GM20000 (cell line): ENCODE measurements around the gene LMBR1.
"Not testable (repeated sequence)": the region's sequence is repeated elsewhere in the genome, so short reads cannot be mapped to it uniquely, and the experiment has no call there.

Experiments used
- DNase-seq: peaks from one replicate; pipeline ENCODE4 v3.0.0; 2012; ENCODE audit warnings: low spot score
- TF ChIP-seq, protein P1 (sequence below): IDR thresholded peaks from 2 replicates; pipeline ENCODE4 v1.5.1; 2012; ENCODE audit warnings: mild to moderate bottlenecking, control low read depth; ENCODE audit errors: extremely low read depth, missing control alignments

Gene LMBR1

DNA sequence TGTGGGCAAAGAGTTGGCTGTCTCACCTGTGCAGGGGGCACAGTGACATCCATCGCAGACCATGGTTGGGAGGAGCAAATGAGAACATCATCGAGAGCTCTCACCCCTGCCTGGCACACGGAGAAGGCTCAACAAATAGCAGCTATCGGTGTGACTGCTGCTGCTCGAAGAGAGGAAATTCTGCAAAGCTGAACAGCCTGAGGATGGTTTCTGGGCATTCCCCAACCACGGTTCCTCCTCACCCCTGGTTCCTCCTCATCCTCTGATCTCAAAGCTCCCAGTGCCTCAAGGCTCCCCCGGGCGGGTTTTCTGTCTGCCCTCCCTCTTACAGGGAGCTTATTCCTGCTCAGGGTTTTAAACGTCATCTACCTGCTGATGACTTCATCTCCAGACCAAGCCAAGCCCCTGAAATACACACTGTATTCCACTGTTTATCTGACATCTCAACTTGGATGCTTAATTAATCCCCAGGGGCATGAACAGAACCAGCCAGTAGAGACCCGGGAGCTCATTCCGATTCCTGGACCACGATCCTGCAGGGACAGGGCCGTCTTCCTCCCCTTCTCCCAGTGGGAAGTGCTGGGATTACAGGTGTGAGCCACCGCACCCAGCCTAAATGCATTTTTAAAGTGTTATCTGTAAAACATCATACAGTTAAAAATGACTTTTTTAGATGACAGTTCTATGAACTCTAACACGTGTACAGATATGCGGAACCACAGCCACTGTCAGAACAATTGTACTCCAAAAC, 37.0 kb upstream of the LMBR1 start:
- TF ChIP-seq, protein P1, sequence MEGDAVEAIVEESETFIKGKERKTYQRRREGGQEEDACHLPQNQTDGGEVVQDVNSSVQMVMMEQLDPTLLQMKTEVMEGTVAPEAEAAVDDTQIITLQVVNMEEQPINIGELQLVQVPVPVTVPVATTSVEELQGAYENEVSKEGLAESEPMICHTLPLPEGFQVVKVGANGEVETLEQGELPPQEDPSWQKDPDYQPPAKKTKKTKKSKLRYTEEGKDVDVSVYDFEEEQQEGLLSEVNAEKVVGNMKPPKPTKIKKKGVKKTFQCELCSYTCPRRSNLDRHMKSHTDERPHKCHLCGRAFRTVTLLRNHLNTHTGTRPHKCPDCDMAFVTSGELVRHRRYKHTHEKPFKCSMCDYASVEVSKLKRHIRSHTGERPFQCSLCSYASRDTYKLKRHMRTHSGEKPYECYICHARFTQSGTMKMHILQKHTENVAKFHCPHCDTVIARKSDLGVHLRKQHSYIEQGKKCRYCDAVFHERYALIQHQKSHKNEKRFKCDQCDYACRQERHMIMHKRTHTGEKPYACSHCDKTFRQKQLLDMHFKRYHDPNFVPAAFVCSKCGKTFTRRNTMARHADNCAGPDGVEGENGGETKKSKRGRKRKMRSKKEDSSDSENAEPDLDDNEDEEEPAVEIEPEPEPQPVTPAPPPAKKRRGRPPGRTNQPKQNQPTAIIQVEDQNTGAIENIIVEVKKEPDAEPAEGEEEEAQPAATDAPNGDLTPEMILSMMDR: no peak
- no peak for DNase-seq

DNA sequence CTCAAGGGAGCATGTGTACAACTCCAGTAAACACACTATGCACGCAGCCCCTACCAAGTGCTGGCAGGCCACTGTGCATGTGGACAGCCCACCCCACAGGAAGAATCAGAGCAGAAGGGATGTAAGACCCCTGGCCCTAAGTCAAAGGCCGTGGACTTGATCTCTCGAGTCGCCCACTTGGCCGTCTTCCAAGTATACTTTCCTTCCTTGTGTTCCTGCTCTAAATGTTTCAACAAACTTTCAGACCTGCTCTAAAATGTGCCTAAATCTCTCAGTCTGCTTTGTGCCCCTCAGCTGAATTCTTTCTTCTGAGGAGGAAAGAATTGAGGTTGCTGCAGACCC, 35.4 kb upstream of the LMBR1 start:
- no peak for DNase-seq
- TF ChIP-seq, protein P1: no peak

DNA sequence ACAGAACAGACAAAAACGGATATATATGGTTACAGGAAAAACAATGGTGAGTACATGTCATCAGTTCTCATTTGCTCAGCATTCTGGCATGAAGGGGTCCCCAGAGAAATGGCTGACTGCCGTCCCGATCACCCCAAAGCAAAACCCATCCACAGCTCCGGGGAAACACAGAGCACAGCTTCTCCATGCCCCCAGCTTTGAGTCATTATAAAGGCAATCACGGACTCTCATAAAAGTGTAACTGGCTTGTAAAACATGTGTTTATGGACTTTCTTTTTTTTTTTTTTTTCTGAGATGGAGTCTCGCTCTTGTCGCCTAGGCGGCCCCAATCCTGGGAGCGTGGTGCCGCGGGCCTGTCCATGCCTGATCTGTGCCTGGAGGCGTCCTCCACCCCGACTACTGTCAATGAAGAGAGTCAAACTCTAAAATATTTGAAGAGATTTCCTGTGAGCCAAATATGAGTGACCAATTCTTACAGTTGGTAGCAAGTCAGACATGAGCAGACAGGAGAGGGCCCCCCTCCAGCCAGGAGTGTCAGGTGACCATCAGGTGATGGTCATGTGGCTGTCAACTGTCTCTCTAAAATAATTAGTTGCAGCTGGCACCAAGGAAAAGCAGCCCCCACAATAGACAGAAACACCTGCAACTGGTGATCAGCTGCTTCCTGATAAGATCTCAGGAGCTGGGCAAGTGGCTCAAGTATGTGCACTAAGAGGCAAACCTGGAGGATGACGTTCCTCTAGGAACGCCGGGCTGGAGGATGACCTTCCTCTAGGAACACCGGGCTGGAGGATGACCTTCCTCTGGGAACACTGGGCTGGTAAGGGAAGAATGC, 34.8 kb upstream of the LMBR1 start:
- no peak for DNase-seq
- TF ChIP-seq, protein P1: no peak

DNA sequence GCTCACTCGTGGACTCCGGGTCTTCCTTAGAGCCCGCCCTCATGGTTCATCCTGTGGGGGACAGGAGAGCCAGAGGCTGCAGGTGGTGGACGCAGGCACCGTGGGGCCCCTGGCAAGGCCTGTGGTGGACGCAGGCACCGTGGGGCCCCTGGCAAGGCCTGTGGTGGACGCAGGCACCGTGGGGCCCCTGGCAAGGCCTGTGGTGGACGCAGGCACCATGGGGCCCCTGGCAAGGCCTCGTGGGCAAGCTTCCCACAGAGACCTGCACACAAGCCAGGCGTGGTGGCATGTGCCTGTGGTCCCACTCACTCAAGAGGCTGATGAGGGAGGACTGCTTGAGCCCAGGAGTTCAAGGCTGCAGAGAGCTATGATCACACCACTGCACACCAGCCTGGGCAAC, 32.8 kb upstream of the LMBR1 start:
- DNase-seq: not testable (repeated sequence)

DNA sequence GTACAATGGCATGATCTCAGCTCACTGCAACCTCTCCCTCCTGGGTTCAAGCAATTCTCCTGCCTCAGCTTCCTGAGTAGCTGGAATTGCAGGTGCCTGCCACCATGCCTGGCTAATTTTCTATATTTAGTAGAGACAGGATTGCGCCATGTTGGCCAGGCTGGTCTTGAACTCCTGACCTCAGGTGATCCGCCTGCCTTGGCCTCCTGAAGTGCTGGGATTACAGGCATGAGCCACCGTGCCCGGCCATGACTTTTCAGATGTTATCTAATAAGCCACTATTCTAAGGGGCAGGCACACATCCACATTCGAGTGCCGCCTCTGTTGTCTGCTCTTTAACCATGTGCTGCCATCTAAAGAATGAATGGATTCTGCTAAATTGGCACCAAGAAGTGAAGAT, 29.3 kb upstream of the LMBR1 start:
- DNase-seq: not testable (repeated sequence)

DNA sequence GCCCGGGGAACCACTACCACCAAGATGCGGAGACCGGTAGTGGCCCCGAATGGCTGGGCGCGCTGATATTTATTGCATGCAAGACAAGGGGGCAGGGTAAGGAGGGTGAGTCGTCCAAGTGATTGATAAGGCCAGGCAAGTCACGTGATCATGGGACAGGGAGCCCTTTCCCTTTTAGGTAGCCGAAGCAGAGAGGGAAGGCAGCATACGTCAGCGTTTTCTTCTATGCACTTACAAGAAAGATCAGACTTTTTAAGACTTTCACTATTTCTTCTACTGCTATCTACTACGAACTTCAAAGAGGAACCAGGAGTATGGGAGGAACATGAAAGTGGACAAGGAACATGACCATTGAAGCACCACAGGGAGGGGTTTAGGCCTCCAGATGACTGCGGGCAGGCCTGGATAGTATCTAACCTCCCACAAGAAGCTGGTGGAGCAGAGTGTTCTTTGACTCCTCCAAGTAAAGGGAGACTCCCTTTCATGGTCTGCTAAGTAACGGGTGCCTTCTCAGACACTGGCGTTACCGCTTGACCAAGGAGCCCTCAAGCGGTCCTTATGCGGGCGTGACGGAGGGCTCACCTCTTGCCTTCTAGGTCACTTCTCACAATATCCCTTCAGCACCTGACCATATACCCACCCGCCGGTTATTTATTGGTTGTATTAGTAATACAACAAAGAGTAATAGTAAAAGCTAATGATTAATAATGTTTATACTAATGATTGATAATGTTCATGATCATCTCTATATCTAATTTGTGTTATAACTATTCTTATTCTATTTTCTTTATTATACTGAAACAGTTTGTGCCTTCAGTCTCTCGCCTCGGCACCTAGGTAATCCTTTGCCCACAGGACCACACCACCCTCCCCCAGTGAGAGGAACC, 27.7 kb upstream of the LMBR1 start:
- DNase-seq: not testable (repeated sequence)

DNA sequence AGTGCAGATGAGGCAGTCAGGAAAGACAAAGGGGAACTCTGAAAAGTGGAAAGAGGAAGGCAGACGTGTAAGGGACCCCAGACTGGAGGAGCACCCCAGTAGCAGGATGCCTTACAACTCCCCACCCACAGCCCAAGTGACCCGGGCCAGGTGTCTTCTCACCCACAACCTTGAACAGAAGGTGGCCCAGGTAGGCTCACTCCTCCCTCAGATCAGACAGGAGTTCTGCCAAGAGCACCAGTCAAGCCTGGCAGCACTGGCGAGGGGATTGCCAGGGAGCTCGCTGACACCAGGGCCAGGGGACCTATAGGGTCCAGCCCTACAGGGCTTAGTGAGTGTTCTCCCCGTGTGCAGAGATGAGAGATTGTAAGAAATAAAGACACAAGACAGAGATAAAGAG, 27.1 kb upstream of the LMBR1 start:
- DNase-seq: no peak
- TF ChIP-seq, protein P1: no peak

DNA sequence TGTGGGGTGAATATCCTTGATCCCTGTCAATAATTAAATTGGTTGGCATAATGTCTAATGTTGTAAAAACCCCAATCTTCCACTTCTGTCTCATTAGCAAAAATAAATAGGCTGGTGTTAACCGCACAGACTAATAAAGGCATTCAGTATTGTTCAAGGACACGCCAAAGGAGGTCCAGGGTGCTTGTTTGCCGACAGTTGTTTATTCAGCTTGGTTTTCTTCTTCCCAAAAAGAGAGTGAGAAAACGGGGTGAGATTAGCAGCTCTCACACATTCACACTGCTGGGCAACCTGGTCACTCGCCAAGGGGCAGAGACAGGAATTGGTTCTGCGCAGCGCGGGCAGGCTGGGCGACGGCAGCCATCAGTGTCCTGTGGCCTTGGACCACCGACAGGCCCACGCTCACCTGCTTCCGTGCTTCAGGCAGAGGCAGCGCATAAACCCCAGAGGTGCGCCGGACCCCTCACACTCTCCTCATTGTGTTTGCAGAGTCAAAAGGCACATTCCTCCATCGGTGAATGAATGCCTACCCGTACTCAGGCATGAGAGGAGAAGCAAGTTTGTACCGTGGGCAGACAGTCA, 26.2 kb upstream of the LMBR1 start:
- TF ChIP-seq, protein P1: no peak
- DNase-seq: no peak
